Fibroblast of mammary gland (primary cell): ENCODE data around the gene BCL2L1.

ENCODE experiments used
- DNase-seq: peaks from one replicate; pipeline ENCODE4 v3.0.0-alpha.2; 2010; ENCODE audit warnings: low read depth
- H3K4me3 ChIP-seq: 2 replicates; pipeline ENCODE4 v1.5.1; 2011; ENCODE audit warnings: low read depth, mild to moderate bottlenecking, low read length, moderate library complexity; ENCODE audit not compliant: control insufficient read depth
- TF ChIP-seq, protein P1 (sequence below): conservative IDR thresholded peaks from 2 replicates; pipeline ENCODE4 v1.5.1; 2011; ENCODE audit warnings: low read depth, low read length, inconsistent platforms; ENCODE audit not compliant: control insufficient read depth, insufficient read depth

BCL2L1 gene

DNA sequence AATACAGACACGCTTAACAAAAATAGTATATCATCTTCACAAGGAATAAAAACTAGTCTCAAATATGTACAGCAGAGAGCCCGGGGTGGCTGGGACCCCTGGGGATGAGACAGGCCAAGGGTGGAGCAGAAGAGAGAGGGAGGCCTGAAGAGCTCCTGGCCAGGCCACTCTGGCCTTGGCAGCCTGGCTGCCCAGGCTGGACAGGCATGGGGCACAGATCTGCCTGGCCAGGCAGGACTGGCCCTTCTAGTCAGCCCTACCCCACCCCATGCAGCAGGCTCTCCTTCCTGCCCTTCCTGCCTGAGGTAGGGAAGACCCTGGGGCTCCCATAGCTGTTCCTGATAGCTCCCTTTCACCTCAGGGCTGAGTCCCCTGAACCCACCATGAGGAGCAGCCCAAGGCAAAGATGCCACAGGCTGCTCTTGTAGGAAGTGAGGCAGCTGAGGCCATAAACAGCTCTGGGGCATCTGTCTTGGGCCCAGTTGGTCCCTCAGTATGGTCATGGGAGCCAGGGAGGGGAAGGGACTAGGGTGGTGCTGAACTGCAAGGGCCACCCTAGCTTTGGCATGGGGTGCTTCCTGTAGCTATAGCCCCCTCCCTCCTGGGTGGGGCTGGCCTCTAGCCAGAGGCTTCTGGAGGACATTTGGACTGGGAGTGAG is 57.8 kb downstream of the BCL2L1 start:
- H3K4me3 ChIP-seq = no peak overlapping the region
- DNase-seq = no peak
- TF ChIP-seq, protein P1, sequence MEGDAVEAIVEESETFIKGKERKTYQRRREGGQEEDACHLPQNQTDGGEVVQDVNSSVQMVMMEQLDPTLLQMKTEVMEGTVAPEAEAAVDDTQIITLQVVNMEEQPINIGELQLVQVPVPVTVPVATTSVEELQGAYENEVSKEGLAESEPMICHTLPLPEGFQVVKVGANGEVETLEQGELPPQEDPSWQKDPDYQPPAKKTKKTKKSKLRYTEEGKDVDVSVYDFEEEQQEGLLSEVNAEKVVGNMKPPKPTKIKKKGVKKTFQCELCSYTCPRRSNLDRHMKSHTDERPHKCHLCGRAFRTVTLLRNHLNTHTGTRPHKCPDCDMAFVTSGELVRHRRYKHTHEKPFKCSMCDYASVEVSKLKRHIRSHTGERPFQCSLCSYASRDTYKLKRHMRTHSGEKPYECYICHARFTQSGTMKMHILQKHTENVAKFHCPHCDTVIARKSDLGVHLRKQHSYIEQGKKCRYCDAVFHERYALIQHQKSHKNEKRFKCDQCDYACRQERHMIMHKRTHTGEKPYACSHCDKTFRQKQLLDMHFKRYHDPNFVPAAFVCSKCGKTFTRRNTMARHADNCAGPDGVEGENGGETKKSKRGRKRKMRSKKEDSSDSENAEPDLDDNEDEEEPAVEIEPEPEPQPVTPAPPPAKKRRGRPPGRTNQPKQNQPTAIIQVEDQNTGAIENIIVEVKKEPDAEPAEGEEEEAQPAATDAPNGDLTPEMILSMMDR = no peak

DNA sequence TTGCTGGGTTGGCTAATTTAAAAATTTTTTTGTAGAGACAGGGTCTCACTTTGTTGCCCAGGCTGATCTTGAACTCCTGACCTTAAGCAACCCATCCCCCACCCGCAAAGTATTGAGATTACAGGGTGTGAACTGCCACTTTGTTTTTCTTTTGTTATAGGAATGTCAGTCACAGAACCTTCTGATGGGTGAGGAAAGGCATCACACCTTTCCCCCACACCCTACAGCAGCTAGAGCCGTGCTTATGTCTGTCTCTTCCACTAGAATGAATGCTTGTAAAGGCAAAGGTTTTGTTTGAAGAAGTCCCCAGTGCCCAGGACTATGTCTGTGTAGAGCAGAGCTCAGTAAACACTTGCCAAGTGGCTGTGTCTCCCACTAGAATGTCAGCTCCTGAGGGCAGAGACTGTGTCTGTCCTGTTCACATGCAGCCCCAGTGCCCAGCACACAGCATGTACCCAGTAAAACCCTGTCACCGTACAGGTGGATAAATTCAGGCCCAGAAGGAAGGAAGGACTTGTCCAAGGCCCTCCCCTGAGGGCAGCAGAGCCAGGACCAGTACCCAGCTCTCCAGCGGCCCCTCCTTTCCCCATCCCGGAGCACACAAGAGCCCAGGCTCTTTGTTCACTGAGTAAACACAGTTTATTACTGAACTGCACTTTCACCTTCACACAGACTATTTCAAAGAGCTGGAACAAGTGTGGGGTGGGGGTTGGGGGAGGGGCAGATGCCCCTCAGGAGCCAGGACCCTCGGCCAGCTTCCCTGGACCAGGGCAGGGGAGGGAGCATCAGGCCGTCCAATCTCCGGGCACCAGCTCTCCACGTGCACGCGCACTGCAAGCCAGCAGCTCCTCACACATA is 58.6 kb downstream of the BCL2L1 start:
- no peak for DNase-seq
- TF ChIP-seq, protein P1 = no peak
- H3K4me3 ChIP-seq = no peak overlapping the region

DNA sequence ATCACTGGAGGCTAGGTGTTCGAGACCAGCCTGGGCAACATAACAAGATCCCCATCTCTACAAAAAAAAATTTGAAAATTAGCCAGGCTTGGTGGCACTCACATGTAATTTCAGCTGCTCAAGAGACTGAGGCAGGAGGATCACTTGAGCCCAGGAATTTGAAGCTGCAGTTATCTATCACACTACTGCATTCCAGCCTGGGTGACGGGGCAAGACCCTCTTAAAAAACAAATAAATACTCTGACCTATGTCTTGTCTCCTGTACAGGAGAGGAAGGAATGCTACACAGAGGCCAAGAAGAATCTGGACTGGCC is 59.2 kb downstream of the BCL2L1 start:
- no peak for DNase-seq
- no peak overlapping the region for H3K4me3 ChIP-seq
- TF ChIP-seq, protein P1 = no peak

DNA sequence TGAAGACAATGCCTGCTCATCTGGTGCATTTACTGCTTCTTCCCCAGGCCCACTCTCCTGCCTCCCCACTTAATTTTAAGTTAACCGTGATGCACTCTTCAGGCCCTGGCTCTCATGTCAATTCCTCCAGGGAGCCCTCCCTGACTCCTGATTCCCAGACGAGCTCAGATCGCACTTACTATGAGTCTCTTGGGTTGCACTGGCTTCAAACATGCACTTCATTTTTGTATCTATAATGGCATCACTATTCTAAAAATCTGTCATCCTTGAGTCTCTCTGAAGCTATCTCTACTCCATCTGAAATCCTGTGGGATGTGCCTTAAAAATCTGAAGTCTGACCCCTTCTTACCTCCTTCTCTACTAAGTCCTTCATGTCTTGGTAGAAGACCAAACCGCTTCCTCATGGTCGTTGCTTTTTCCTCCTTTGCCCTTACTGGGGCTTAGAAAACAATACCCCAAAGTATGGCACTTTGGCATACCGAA is 60.3 kb downstream of the BCL2L1 start:
- no peak overlapping the region for H3K4me3 ChIP-seq
- TF ChIP-seq, protein P1 = no peak
- no peak for DNase-seq

DNA sequence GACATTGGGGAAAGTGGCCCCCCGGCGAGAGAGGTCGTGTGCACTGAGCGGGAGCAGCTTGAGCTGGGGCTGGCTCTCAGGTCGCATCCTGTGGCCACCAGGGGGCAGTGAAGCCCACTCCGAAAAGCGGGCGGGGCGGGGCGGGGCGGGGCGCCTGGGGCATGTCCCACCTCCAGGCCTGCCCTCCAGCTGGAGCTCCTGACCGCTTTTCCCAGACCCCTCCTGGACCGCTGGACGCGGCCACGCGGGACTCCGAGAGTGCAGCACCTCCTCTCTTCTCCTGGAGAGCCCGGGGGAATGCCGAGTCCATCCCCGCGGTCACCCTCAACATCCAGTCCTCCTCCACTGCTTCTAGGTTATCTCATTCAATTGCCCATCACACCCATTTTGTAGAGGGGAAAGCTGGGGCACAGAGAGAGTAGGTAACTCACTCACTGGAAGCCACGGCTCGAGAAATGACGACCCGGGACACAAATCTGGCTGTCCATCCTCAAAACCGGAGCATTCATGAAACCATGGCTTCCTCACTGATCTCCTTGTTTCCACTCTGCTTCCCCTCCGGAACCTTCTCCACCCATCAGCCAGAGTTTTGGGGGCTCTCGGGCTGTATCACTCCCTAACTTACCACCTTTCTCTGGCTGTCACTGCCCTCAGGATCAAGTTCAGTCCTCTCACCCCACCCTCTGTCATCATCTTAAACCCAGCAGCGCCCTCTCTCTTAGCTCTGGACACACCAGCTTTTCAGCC is 60.9 kb downstream of the BCL2L1 start:
- peak; percentile 63 for DNase-seq
- peak overlapping the region; percentile 31 for H3K4me3 ChIP-seq
- TF ChIP-seq, protein P1 = peak; percentile 45

DNA sequence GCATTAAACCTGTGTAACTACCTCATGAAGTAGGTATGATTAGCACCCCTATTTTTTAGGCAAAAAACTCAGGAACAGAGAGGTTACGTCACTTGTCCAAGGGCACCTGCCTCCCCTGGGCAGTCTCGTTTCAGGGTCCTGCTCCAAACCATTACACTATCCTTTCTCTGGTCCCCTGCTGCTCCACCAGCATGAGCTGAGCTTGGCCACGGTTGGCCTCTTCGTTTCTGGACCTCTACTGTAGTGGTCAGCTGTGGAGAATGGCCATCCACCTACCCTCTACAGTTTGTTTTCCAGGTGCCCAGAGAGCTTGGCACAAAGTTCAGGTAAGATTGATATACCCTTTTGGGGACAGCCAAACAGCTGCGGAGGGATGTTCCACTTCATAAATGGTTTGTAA is 68.1 kb downstream of the BCL2L1 start:
- DNase-seq = no peak
- H3K4me3 ChIP-seq = no peak overlapping the region
- TF ChIP-seq, protein P1 = no peak
